Fibroblast of pulmonary artery (primary cell): Measurements from ENCODE around the gene KRTAP1-3.

Experiments
- DNase-seq: peaks from one replicate; pipeline ENCODE4 v3.0.0-alpha.2; 2010; ENCODE audit warnings: low read depth
- H3K4me3 ChIP-seq: replicated peaks from 2 replicates; pipeline ENCODE4 v1.5.1; 2011; ENCODE audit warnings: low read depth, mild to moderate bottlenecking, control low read depth, low read length, moderate library complexity
- CTCF ChIP-seq: IDR thresholded peaks from 2 replicates; pipeline ENCODE4 v1.5.1; 2011; ENCODE audit warnings: mild to moderate bottlenecking, control low read depth, low read length, inconsistent platforms; ENCODE audit errors: missing control alignments

KRTAP1-3 gene

DNA sequence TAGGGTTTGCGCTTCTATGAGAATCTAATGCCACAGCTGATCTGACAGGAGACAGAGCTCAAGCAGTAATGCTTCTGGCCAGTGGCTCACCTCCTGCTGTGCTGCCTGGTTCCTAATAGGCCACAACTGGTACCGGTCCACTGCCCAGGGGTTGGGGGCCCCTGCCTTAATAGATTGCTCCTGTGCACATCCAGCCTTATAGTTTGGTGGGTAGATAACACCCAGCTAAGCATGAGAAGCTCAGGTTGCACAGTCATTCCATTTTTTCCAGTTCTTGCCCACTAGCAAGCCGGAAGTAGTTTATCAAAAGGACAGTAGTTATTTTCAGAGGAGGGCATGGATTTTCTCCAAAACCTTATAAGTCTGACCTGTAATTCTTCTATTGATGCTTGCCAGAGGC lies 15.3 kb downstream of the KRTAP1-3 start:
- no peak for DNase-seq
- no peak for TF ChIP-seq CTCF
- no peak overlapping the region for H3K4me3 ChIP-seq

GRCh38 chr17:41018541-41018940 lies 16.1 kb downstream of the KRTAP1-3 start:
- no peak for TF ChIP-seq CTCF
- H3K4me3 ChIP-seq = no peak overlapping the region
- no peak for DNase-seq

- no peak overlapping the region for H3K4me3 ChIP-seq
- no peak for DNase-seq
- TF ChIP-seq CTCF = no peak
Measured at GRCh38 chr17:41016578-41017215, 18.0 kb downstream of the KRTAP1-3 start.

GRCh38 chr17:41015454-41015853 lies 19.2 kb downstream of the KRTAP1-3 start:
- DNase-seq = no peak
- TF ChIP-seq CTCF = no peak
- no peak overlapping the region for H3K4me3 ChIP-seq

DNA sequence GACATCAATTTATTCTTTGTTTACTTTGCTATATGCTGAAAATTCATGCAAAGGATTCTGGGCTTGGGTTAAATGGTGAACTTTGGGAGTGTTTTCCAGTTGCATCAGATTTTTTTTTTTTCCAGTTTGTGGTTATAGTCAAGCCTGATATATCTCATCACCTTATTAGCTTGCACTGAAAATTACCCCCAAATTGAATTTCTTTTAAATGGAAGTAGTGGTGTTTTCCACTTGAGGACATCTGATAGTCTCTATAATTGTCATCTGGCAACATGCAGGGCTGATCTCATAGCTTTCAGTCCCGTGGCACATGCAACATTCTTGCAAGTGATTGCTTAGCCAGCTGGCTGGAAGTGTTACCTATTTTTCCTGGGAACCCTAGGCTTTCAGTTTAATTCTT lies 21.1 kb downstream of the KRTAP1-3 start:
- TF ChIP-seq CTCF = no peak
- DNase-seq = no peak
- H3K4me3 ChIP-seq = no peak overlapping the region

DNA sequence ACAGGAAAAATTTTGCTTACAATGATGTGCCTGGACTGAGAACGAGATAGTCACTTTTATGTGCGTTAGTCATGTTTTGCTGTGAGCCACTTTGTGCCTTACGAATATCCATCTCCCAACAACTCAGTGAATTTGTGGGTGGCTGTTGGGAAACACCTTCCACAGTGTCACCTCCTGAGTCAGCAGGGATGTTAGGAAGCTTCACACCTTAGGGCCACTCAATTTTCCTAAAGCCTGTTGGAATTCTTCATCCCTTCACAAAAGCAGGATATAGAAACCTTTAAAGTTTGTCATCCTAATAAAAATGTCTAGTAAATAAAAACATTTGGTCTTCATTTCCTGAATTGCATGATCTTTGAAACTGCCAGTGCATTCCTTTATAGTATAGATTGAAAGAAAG lies 21.5 kb downstream of the KRTAP1-3 start:
- no peak overlapping the region for H3K4me3 ChIP-seq
- no peak for TF ChIP-seq CTCF
- no peak for DNase-seq
